Esophagus squamous epithelium (tissue), 4 donors: ENCODE measurements around the gene GABRB1.

ENCODE experiments used
- CTCF ChIP-seq, 6 experiments: fragments of 450-650 bp in 4 of 6; fragments of 200-600 bp in 2 of 6; sonication (generic) in 2 of 6; IDR thresholded peaks; one replicate each; pipeline ENCODE4 v1.5.1; 2016 to 2019; ENCODE audit warnings: antibody characterized with exemption in 6 of 6, mild to moderate bottlenecking in 4 of 6, moderate library complexity in 4 of 6
- POLR2A ChIP-seq, 4 donors: fragments of 450-650 bp; IDR thresholded peaks; one replicate each; pipeline ENCODE4 v1.6.1; 2017; ENCODE audit warnings: antibody characterized with exemption in 4 of 4, mild to moderate bottlenecking in 4 of 4, moderate library complexity in 3 of 4

- TF ChIP-seq POLR2A (IDR thresholded peaks at IDR 0.05) (no peak), CTCF (IDR thresholded peaks at IDR 0.05) (no peak)
These were observed 193.0 kb downstream of the GABRB1 start for GRCh38 chr4:47224361-47224760.
